ENCODE measurements around the gene PRPF40A. TPM values are rescaled to one million over a fixed set of nuclear protein-coding genes. Genes with fewer than 3 reads are reported as not detected.
"Not testable (repeated sequence)": the region's sequence is repeated elsewhere in the genome, so short reads cannot be mapped to it uniquely, and the experiment has no call there.

Gene PRPF40A
- total RNA-seq = 100 to 1,000 TPM; 101 to 124 (median 106) TPM
- 111 TPM for total RNA-seq (2013)
- total RNA-seq = 177 to 410 (median 246) reads per million in 29 experiments

- under 1% methylated on average over 50 of the region's 71 CpGs for WGBS (ENCODE audit: insufficient coverage)
- H3K27ac ChIP-seq (ENCODE audit: low read length) = peak within 1 kb of the TSS; percentile 97
- ATAC-seq (replicated peaks in 1 of 4) = peak; percentile 78 to 82 (median 80)
- peak; percentile 96 to 99 (median 99) for DNase-seq
- Mint-ChIP-seq H3K4me3 (peak within 1 kb of the TSS; percentile 96 to 100 (median 100)), H3K36me3 (peaks cover 18% of the 10 kb centered on the region), H3K27me3 (no peaks in the 10 kb centered on the region), H3K9me3 (no peaks in the 10 kb centered on the region), H3K4me1 (peaks cover 70 to 76% (median 74%) of the 10 kb centered on the region in 3 donors), H3K27ac (peak within 1 kb of the TSS; percentile 93 to 99)
- H3K4me1 ChIP-seq (ENCODE audit: control insufficient read depth in 1 of 2, extremely low read depth in 1 of 2, insufficient read depth in 2 of 2, low read length in 2 of 2) = peaks cover 18 to 22% of the 10 kb centered on the region in 2 experiments
- POLR2A ChIA-PET = interaction anchor here (0.5 to 1.6 kb wide), 10 partner anchors 11 to 55 kb away, joined by 3 to 13 read pairs (median 6); no protein-coding TSS in a partner anchor
- CTCF ChIA-PET = interaction anchor here (0.6 to 2.1 kb wide), 11 partner anchors 10 to 1448 kb away, joined by 3 to 13 read pairs (median 4); partner anchors contain the start of gene STAM2 (in 1 of the 2)
- peaks cover 3 to 12% of the 10 kb centered on the region in 2 donors for H3K36me3 ChIP-seq (ENCODE audit: control insufficient read depth in 2 of 2, extremely low read depth in 1 of 2, insufficient read depth in 1 of 2, low read length in 1 of 2)
- H3K4me3 ChIP-seq (ENCODE audit: control insufficient read depth in 1 of 2, extremely low read depth in 1 of 2, low read length in 1 of 2) = peak within 1 kb of the TSS; percentile 78 to 96
- H3K9me3 ChIP-seq = no peaks in the 10 kb centered on the region
- no peaks in the 10 kb centered on the region for H3K27me3 ChIP-seq (replicated peaks in 1 of 2; ENCODE audit: control insufficient read depth in 2 of 2, extremely low read depth in 1 of 2, insufficient read depth in 2 of 2, low read length in 1 of 2)
These were observed at the start of gene PRPF40A for GRCh38 chr2:152717228-152718075. PRPF40A (minus strand) TSS chr2:152717461; CDS start chr2:152717439, 22 bp downstream.

DNA sequence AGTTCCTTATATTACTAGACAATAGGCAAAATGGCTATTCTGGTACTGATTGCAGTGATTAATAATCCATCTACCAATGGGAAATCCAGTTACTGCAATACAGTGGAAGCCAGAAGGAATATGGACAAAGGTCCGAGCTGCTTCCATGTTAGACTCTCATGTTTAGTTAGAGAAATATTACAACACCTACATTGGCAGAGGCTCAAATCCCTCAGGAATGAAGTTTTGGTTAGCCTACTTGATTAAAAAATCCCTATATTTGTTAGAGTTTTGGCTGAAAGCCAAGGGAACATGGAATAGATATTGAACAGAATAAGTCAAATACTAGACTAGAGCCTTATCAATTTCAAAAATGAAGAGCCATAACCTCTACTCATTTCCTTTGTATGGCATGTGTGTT lies 49.7 kb upstream of the PRPF40A start:
- H3K4me1 ChIP-seq (ENCODE audit: control insufficient read depth in 1 of 2, extremely low read depth in 1 of 2, insufficient read depth in 2 of 2, low read length in 2 of 2) = no peaks in the 10 kb centered on the region
- no peak overlapping the region for H3K27ac Mint-ChIP-seq
- no peak overlapping the region for H3K4me3 ChIP-seq (ENCODE audit: control insufficient read depth in 1 of 2, extremely low read depth in 1 of 2, low read length in 1 of 2)
- DNase-seq = no peak
- H3K4me3 Mint-ChIP-seq = no peak overlapping the region
- no CpG with 5 or more reads among the region's 1 CpG for WGBS (ENCODE audit: insufficient coverage)
- H3K27me3 Mint-ChIP-seq = no peaks in the 10 kb centered on the region
- ChIA-PET POLR2A (no interaction called here), CTCF (no interaction called here)
- H3K9me3 Mint-ChIP-seq = no peaks in the 10 kb centered on the region
- no peaks in the 10 kb centered on the region for H3K36me3 ChIP-seq (ENCODE audit: control insufficient read depth in 2 of 2, extremely low read depth in 1 of 2, insufficient read depth in 1 of 2, low read length in 1 of 2)
- H3K36me3 Mint-ChIP-seq = peaks cover 12% of the 10 kb centered on the region
- no peak overlapping the region for H3K27ac ChIP-seq (ENCODE audit: low read length)
- H3K4me1 Mint-ChIP-seq = no peaks in the 10 kb centered on the region
- H3K27me3 ChIP-seq (replicated peaks in 1 of 2; ENCODE audit: control insufficient read depth in 2 of 2, extremely low read depth in 1 of 2, insufficient read depth in 2 of 2, low read length in 1 of 2) = no peaks in the 10 kb centered on the region
- ATAC-seq (replicated peaks in 1 of 4) = no peak
- no peaks in the 10 kb centered on the region for H3K9me3 ChIP-seq

GRCh38 chr2:152763651-152764050 lies 46.4 kb upstream of the PRPF40A start:
- no peak overlapping the region for H3K4me3 Mint-ChIP-seq
- no peaks in the 10 kb centered on the region for H3K9me3 ChIP-seq
- no peaks in the 10 kb centered on the region for H3K4me1 ChIP-seq (ENCODE audit: control insufficient read depth in 1 of 2, extremely low read depth in 1 of 2, insufficient read depth in 2 of 2, low read length in 2 of 2)
- ATAC-seq (replicated peaks in 1 of 4) (no peak), DNase-seq (no peak)
- no peak overlapping the region for H3K4me3 ChIP-seq (ENCODE audit: control insufficient read depth in 1 of 2, extremely low read depth in 1 of 2, low read length in 1 of 2)
- H3K4me1 Mint-ChIP-seq = no peaks in the 10 kb centered on the region
- H3K27ac Mint-ChIP-seq = no peak overlapping the region
- no peaks in the 10 kb centered on the region for H3K27me3 ChIP-seq (replicated peaks in 1 of 2; ENCODE audit: control insufficient read depth in 2 of 2, extremely low read depth in 1 of 2, insufficient read depth in 2 of 2, low read length in 1 of 2)
- H3K9me3 Mint-ChIP-seq = no peaks in the 10 kb centered on the region
- H3K27me3 Mint-ChIP-seq = no peaks in the 10 kb centered on the region
- POLR2A ChIA-PET = no interaction called here
- no CpG with 5 or more reads among the region's 1 CpG for WGBS (ENCODE audit: insufficient coverage)
- peaks cover 0 to 3% of the 10 kb centered on the region in 2 donors for H3K36me3 ChIP-seq (ENCODE audit: control insufficient read depth in 2 of 2, extremely low read depth in 1 of 2, insufficient read depth in 1 of 2, low read length in 1 of 2)
- H3K36me3 Mint-ChIP-seq = peaks cover 30% of the 10 kb centered on the region
- CTCF ChIA-PET = no interaction called here
- no peak overlapping the region for H3K27ac ChIP-seq (ENCODE audit: low read length)

- H3K27ac Mint-ChIP-seq; H3K27me3 Mint-ChIP-seq; H3K27me3 ChIP-seq (replicated peaks in 1 of 2; ENCODE audit: control insufficient read depth in 2 of 2, extremely low read depth in 1 of 2, insufficient read depth in 2 of 2, low read length in 1 of 2); ATAC-seq (replicated peaks in 1 of 4); H3K4me1 ChIP-seq (ENCODE audit: control insufficient read depth in 1 of 2, extremely low read depth in 1 of 2, insufficient read depth in 2 of 2, low read length in 2 of 2); H3K4me3 Mint-ChIP-seq; H3K9me3 Mint-ChIP-seq; H3K36me3 ChIP-seq (ENCODE audit: control insufficient read depth in 2 of 2, extremely low read depth in 1 of 2, insufficient read depth in 1 of 2, low read length in 1 of 2); H3K4me3 ChIP-seq (ENCODE audit: control insufficient read depth in 1 of 2, extremely low read depth in 1 of 2, low read length in 1 of 2); H3K27ac ChIP-seq (ENCODE audit: low read length); H3K9me3 ChIP-seq; DNase-seq; CTCF ChIA-PET; H3K4me1 Mint-ChIP-seq; POLR2A ChIA-PET: not testable (repeated sequence)
- WGBS (ENCODE audit: insufficient coverage) = 90% methylated on average over 3 of the region's 4 CpGs
- peaks cover 35% of the 10 kb centered on the region for H3K36me3 Mint-ChIP-seq
These were observed 45.9 kb upstream of the PRPF40A start for GRCh38 chr2:152763208-152763607.

DNA sequence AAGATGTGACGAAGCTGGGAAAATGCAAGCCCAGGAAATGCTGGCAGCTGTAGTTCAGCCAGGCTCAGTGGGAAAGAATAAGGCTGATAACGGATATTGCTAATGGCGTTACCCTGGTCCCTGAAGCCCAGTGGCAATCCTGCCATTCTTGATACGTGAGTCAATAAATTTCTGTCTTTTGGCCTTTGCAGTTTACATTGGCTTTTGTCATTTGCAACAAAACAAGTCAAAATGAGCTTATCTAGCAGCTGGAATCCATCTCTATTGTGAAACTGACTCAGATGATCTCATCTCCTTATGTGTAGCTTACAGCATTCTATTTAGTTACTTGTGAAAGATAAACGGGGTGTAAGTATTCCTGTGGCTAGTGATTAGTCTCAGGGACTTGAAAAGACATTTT lies 44.9 kb upstream of the PRPF40A start:
- Histone ChIP-seq H3K27ac (ENCODE audit: low read length) (no peak overlapping the region), H3K4me1 (ENCODE audit: control insufficient read depth in 1 of 2, extremely low read depth in 1 of 2, insufficient read depth in 2 of 2, low read length in 2 of 2) (no peaks in the 10 kb centered on the region), H3K4me3 (ENCODE audit: control insufficient read depth in 1 of 2, extremely low read depth in 1 of 2, low read length in 1 of 2) (no peak overlapping the region), H3K27me3 (replicated peaks in 1 of 2; ENCODE audit: control insufficient read depth in 2 of 2, extremely low read depth in 1 of 2, insufficient read depth in 2 of 2, low read length in 1 of 2) (no peaks in the 10 kb centered on the region), H3K9me3 (no peaks in the 10 kb centered on the region), H3K36me3 (ENCODE audit: control insufficient read depth in 2 of 2, extremely low read depth in 1 of 2, insufficient read depth in 1 of 2, low read length in 1 of 2) (peaks cover 0 to 10% of the 10 kb centered on the region in 2 donors)
- Mint-ChIP-seq H3K27ac (no peak overlapping the region), H3K4me1 (no peaks in the 10 kb centered on the region), H3K4me3 (no peak overlapping the region), H3K9me3 (no peaks in the 10 kb centered on the region), H3K27me3 (no peaks in the 10 kb centered on the region), H3K36me3 (peaks cover 36% of the 10 kb centered on the region)
- 98% methylated on average over 4 of the region's 5 CpGs for WGBS (ENCODE audit: insufficient coverage)
- ATAC-seq (replicated peaks in 1 of 4) (no peak), DNase-seq (no peak)
- ChIA-PET CTCF (interaction anchor here in 1 of 2 donors (0.5 kb wide), 1 partner anchor 984 kb away, joined by 4 read pairs; no protein-coding TSS in a partner anchor), POLR2A (no interaction called here)

GRCh38 chr2:152761214-152761613 lies 44.0 kb upstream of the PRPF40A start:
- H3K4me1 ChIP-seq (ENCODE audit: control insufficient read depth in 1 of 2, extremely low read depth in 1 of 2, insufficient read depth in 2 of 2, low read length in 2 of 2) = no peaks in the 10 kb centered on the region
- Mint-ChIP-seq H3K4me1 (no peaks in the 10 kb centered on the region), H3K9me3 (no peaks in the 10 kb centered on the region), H3K36me3 (peaks cover 45% of the 10 kb centered on the region), H3K27me3 (no peaks in the 10 kb centered on the region), H3K27ac (no peak overlapping the region), H3K4me3 (no peak overlapping the region)
- ATAC-seq (replicated peaks in 1 of 4) (no peak), DNase-seq (no peak)
- peaks cover 0 to 15% of the 10 kb centered on the region in 2 donors for H3K36me3 ChIP-seq (ENCODE audit: control insufficient read depth in 2 of 2, extremely low read depth in 1 of 2, insufficient read depth in 1 of 2, low read length in 1 of 2)
- WGBS (ENCODE audit: insufficient coverage) = 100% methylated on average over 3 of the region's 4 CpGs
- H3K27ac ChIP-seq (ENCODE audit: low read length) = no peak overlapping the region
- H3K27me3 ChIP-seq (replicated peaks in 1 of 2; ENCODE audit: control insufficient read depth in 2 of 2, extremely low read depth in 1 of 2, insufficient read depth in 2 of 2, low read length in 1 of 2) = no peaks in the 10 kb centered on the region
- CTCF ChIA-PET = no interaction called here
- no peaks in the 10 kb centered on the region for H3K9me3 ChIP-seq
- no peak overlapping the region for H3K4me3 ChIP-seq (ENCODE audit: control insufficient read depth in 1 of 2, extremely low read depth in 1 of 2, low read length in 1 of 2)
- POLR2A ChIA-PET = no interaction called here
